Naive thymus-derived CD8-positive, alpha-beta T cell (primary cell): ENCODE results near the gene UEVLD. TPM values are rescaled to one million over a fixed set of nuclear protein-coding genes. Genes with fewer than 3 reads are reported as not detected.

Source experiments
- ATAC-seq, 2 donors: fragments of 150-1000 bp; cut with Tn5 transposase in 1 of 2; sonication (Bioruptor Pico), chemical (Tn5 transposase) in 1 of 2; 1 replicate in 1 of 2; 2 replicates in 1 of 2; pipeline ENCODE4 v1.10.0; 2021; ENCODE audit warnings: mild to moderate bottlenecking in 2 of 2, moderate library complexity in 2 of 2
- POLR2A ChIA-PET: fragments of 350-600 bp; sonication (Branson Sonifier 250); formaldehyde crosslinking; loops from one replicate; lab custom pipeline; 2021; ENCODE audit warnings: antibody characterized with exemption; lab: Charles Lee
- DNase-seq, 10 donors: peaks; one replicate each; pipeline versions ENCODE4 v3.0.0 to v3.0.0-alpha.2; 2020 to 2022
- H3K27ac Mint-ChIP-seq, 10 donors: one replicate each; pipeline ENCODE4 v1.8.0; 2020 to 2022; ENCODE audit warnings: mild to moderate bottlenecking in 10 of 10, mixed read lengths in 10 of 10, moderate library complexity in 4 of 10, inconsistent platforms in 1 of 10
- H3K27me3 Mint-ChIP-seq, 5 donors: one replicate each; pipeline ENCODE4 v1.8.0; 2021 to 2022; ENCODE audit warnings: mixed read lengths in 5 of 5
- H3K36me3 Mint-ChIP-seq, 3 donors: one replicate each; pipeline ENCODE4 v1.8.0; 2020 to 2022; ENCODE audit warnings: mixed read lengths in 3 of 3, mild to moderate bottlenecking in 2 of 3, inconsistent platforms in 1 of 3
- H3K4me1 Mint-ChIP-seq, 4 donors: one replicate each; pipeline ENCODE4 v1.8.0; 2021 to 2022; ENCODE audit warnings: mixed read lengths in 4 of 4
- H3K4me3 Mint-ChIP-seq, 10 donors: one replicate each; pipeline ENCODE4 v1.8.0; 2020 to 2022; ENCODE audit warnings: mild to moderate bottlenecking in 10 of 10, mixed read lengths in 10 of 10, moderate library complexity in 6 of 10, inconsistent platforms in 1 of 10
- H3K9me3 Mint-ChIP-seq, 9 donors: one replicate each; pipeline ENCODE4 v1.8.0; 2020 to 2022; ENCODE audit warnings: mixed read lengths in 9 of 9, mild to moderate bottlenecking in 3 of 9, inconsistent platforms in 1 of 9, moderate library complexity in 1 of 9
- polyA plus RNA-seq, 3 donors: library from polyadenylated mRNA; unstranded; fragments of 300-500 nt; fragmentation: Illumina TruSeq; gene quantifications; one replicate each; pipeline ENCODE4 v1.2.3, GENCODE V29; 2021
- total RNA-seq, 8 experiments: library from RNA in 2 of 8; stranded (reverse) in 2 of 8; gene quantifications; one replicate each; pipeline ENCODE4 v1.2.3 and lab custom pipeline; 2021 to 2026

UEVLD gene
- total and polyA plus RNA-seq, 5 experiments from 2014 or later, result 5.5 to 10.5 (median 6.1) TPM

DNA sequence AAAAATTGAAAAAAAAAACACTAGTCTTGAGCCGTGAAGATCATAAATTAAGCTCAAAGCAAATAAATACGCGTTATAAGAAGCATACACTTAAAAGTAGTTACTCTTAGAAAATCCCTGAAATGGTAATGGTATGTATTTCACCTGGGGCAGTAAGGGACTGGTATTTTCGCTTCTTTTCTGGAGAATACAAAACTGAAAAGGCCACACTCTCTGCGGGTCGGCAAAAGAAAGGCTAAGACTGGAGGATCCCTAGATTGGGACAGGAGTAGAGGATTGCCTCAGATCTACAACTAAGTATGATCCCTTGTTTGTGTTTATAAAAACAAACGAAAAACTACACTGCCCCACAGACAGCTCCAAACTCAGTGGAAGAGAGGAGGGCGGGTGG lies 62.4 kb downstream of the UEVLD start:
- peaks cover 27 to 65% (median 55%) of the 10 kb centered on the region in 4 donors for H3K4me1 Mint-ChIP-seq
- POLR2A ChIA-PET, result interaction anchor here (0.6 to 2.7 kb wide), 17 partner anchors 8 to 513 kb away, joined by 3 to 35 read pairs (median 6); partner anchors contain the start of genes GTF2H1, HPS5, LDHA and SERGEF
- ATAC-seq (no peak), DNase-seq (no peak)
- H3K27me3 Mint-ChIP-seq, result peaks cover 0 to 3% (median 0%) of the 10 kb centered on the region in 5 donors
- peak overlapping the region; percentile 100 for H3K27ac Mint-ChIP-seq
- H3K4me3 Mint-ChIP-seq, result peak overlapping the region; percentile 98 to 100 (median 99)
- peaks cover 5 to 25% (median 6%) of the 10 kb centered on the region in 3 donors for H3K36me3 Mint-ChIP-seq
- H3K9me3 Mint-ChIP-seq, result peaks cover 0 to 3% (median 0%) of the 10 kb centered on the region in 9 donors

DNA sequence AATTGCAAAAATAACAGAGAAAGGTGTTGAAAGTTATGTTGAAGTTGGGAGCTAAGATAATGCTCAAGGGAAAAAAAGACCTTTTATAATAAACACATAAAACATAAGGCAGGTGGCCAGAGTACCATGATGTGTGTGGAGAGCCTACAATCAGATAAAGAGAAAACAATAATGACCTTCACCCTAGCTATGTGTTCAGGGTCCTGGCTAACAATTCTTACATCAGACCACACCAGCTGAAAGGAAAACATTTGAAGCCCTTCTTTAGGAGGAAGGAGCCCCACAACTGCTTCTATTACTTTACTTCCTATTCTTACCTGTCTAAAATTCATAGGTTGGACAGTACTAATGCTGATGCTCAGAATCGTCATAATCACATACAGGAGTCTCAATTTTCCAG lies 64.3 kb downstream of the UEVLD start:
- DNase-seq (no peak), ATAC-seq (no peak)
- POLR2A ChIA-PET, result interaction anchor here (1.1 kb wide), 1 partner anchor 129 kb away, joined by 3 read pairs; no protein-coding TSS in a partner anchor
- peak overlapping the region in 7 of 10 donors; percentile 9 to 65 (median 43) for H3K27ac Mint-ChIP-seq
- H3K4me3 Mint-ChIP-seq, result peak overlapping the region in 8 of 10 donors; percentile 11 to 57 (median 26)
- peaks cover 5 to 39% (median 6%) of the 10 kb centered on the region in 3 donors for H3K36me3 Mint-ChIP-seq
- peaks cover 0 to 3% (median 0%) of the 10 kb centered on the region in 9 donors for H3K9me3 Mint-ChIP-seq
- peaks cover 32 to 74% (median 62%) of the 10 kb centered on the region in 4 donors for H3K4me1 Mint-ChIP-seq
- peaks cover 0 to 3% (median 0%) of the 10 kb centered on the region in 5 donors for H3K27me3 Mint-ChIP-seq

DNA sequence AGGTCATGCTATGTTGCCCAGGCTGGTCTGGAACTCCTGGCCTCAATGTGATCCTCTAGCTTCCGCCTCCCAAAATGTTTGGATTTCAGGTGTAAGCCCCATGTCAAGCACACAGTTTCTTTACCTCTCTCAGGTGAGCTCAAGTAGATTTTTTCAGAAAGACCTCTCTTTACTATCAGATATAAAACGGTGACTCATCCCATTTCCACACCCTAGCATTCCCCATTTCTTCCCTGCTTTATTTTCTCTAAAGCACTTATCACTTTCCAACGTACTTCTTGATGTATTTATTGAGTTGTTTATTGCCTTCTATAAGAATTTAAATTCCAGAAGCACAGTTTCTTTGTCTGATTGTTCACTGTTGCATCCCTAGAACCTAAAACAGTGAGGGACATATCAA lies 65.5 kb downstream of the UEVLD start:
- Mint-ChIP-seq H3K4me1 (peaks cover 31 to 72% (median 60%) of the 10 kb centered on the region in 4 donors), H3K36me3 (peaks cover 5 to 50% (median 6%) of the 10 kb centered on the region in 3 donors), H3K9me3 (peaks cover 0 to 3% (median 0%) of the 10 kb centered on the region in 9 donors), H3K4me3 (peak overlapping the region in 2 of 10 donors; percentile 9 to 16), H3K27me3 (peaks cover 0 to 3% (median 0%) of the 10 kb centered on the region in 5 donors), H3K27ac (peak overlapping the region in 5 of 10 donors; percentile 15 to 59 (median 35))
- POLR2A ChIA-PET, result interaction anchor here (0.6 kb wide), 1 partner anchor 22 kb away, joined by 3 read pairs; no protein-coding TSS in a partner anchor
- ATAC-seq (no peak), DNase-seq (no peak)

DNA sequence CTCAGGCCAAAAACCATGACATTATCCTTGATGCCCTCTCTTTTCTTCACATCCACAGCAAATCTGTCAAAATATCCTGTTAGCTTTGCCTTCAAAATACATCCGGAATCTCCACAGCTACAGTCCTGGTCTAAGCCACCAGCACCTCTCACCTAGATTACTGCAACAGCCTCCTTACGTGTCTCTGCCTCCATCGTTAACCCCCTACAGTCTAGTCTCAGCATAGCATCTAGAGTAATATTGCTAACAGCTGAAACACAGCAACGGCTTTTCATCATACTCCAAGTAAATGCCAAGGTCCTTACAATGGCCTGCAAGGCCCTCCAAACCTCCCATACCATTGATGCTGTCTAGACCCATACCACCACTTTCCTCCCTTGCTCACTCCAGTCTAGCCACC lies 66.1 kb downstream of the UEVLD start:
- Mint-ChIP-seq H3K27me3 (peaks cover 0 to 3% (median 0%) of the 10 kb centered on the region in 5 donors), H3K27ac (peak overlapping the region in 8 of 10 donors; percentile 4 to 50 (median 18)), H3K36me3 (peaks cover 5 to 54% (median 8%) of the 10 kb centered on the region in 3 donors), H3K9me3 (peaks cover 0 to 3% (median 0%) of the 10 kb centered on the region in 9 donors), H3K4me1 (peaks cover 28 to 65% (median 54%) of the 10 kb centered on the region in 4 donors), H3K4me3 (peak overlapping the region in 1 of 10 donors; percentile 23)
- DNase-seq, result peak in 1 of 10 donors; percentile 2
- POLR2A ChIA-PET, result no interaction called here
- no peak for ATAC-seq

DNA sequence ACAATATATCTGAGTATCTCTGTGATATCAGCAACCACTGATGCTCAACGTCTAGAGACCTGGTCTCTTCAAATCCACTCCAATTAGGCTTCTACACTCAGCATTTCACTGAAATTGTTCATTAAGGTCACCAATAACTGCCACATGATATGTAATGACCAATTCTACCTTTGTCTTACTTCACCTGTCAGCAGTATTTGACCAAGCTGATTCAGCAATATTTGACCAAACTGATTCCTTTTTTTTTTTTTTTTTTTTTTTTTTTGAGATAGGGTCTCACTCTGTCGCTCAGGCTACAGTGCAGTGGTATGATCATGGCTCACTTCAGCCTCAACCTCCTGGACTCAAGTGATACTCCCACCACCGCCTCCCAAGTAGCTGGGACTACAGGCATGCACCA lies 67.4 kb downstream of the UEVLD start:
- no peak for ATAC-seq
- POLR2A ChIA-PET, result interaction anchor here (0.6 to 0.9 kb wide), 4 partner anchors 22 to 245 kb away, joined by 3 to 6 read pairs (median 4); no protein-coding TSS in a partner anchor
- DNase-seq, result no peak
- Mint-ChIP-seq H3K27me3 (no peaks in the 10 kb centered on the region), H3K4me3 (no peak overlapping the region), H3K9me3 (no peaks in the 10 kb centered on the region), H3K27ac (no peak overlapping the region), H3K4me1 (peaks cover 22 to 54% (median 43%) of the 10 kb centered on the region in 4 donors), H3K36me3 (peaks cover 5 to 60% (median 5%) of the 10 kb centered on the region in 3 donors)

DNA sequence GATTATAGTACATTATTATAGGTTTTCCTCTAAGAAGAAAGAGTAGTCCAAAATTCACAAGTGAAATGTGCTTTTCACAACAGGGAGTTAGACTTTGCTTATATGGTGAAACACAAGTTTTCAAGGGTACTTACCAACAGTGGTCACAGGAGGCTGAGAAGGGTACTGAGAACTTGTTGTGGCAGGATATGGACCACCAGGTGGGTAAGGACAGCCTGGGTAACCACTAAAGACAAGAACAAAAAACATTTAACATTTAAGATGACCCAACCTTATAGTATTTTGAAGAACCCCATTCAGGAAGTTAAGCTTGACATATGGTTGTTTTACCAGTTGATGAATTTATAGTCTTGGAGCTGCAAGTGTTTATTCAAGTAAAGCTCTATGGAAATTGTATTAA lies 86.2 kb downstream of the UEVLD start:
- ATAC-seq, result no peak
- peaks cover 18 to 93% (median 45%) of the 10 kb centered on the region in 3 donors for H3K36me3 Mint-ChIP-seq
- POLR2A ChIA-PET, result no interaction called here
- no peaks in the 10 kb centered on the region for H3K9me3 Mint-ChIP-seq
- DNase-seq, result no peak
- H3K4me3 Mint-ChIP-seq, result no peak overlapping the region
- peaks cover 0 to 12% (median 6%) of the 10 kb centered on the region in 4 donors for H3K4me1 Mint-ChIP-seq
- H3K27ac Mint-ChIP-seq, result peak overlapping the region in 3 of 10 donors; percentile 12 to 79 (median 43)
- H3K27me3 Mint-ChIP-seq, result no peaks in the 10 kb centered on the region

DNA sequence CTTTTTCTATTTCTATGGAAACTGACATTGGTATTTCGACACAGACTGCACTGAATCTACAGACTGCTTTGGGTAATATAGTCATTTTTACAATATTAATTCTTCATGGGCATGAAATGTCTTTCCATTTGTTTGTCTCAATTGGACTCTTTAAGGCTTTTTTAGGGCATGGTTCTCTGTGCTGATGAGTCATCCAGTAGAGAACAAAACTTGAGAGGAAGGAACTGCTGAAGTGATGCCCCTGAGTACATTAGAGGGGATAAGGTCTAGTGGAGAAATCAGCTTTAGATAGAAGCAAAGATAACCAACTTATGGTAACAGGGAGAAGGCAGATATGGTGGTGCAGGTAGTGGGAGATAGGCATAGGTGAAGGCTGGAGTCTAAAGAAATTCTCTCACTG lies 86.9 kb downstream of the UEVLD start:
- peak overlapping the region in 1 of 10 donors; percentile 14 for H3K27ac Mint-ChIP-seq
- POLR2A ChIA-PET, result no interaction called here
- no peak for ATAC-seq
- peaks cover 0 to 12% (median 6%) of the 10 kb centered on the region in 4 donors for H3K4me1 Mint-ChIP-seq
- H3K36me3 Mint-ChIP-seq, result peaks cover 18 to 93% (median 45%) of the 10 kb centered on the region in 3 donors
- H3K9me3 Mint-ChIP-seq, result no peaks in the 10 kb centered on the region
- H3K27me3 Mint-ChIP-seq, result no peaks in the 10 kb centered on the region
- DNase-seq, result no peak
- no peak overlapping the region for H3K4me3 Mint-ChIP-seq

DNA sequence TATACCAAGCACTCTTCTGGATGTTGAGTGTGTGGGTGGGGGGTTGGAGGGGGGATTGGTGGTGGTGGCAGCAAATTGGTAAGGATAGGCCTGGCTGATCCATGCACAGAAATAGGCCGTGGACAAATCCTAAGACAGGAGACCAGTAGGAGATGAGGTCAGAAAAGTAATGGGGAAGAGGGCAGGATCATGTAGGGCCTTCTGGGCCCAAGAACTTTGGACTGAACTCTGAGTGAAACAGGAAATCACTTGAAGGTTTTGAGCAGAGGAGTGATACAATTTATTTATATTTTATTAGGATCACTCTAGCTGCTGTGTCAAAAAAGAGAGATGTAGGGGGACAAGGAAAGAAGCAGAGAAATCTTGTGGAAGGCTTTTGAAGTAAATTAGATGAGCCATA lies 90.5 kb downstream of the UEVLD start:
- Mint-ChIP-seq H3K27ac (peak overlapping the region in 5 of 10 donors; percentile 7 to 77 (median 34)), H3K36me3 (peaks cover 18 to 94% (median 40%) of the 10 kb centered on the region in 3 donors)
- POLR2A ChIA-PET, result no interaction called here

DNA sequence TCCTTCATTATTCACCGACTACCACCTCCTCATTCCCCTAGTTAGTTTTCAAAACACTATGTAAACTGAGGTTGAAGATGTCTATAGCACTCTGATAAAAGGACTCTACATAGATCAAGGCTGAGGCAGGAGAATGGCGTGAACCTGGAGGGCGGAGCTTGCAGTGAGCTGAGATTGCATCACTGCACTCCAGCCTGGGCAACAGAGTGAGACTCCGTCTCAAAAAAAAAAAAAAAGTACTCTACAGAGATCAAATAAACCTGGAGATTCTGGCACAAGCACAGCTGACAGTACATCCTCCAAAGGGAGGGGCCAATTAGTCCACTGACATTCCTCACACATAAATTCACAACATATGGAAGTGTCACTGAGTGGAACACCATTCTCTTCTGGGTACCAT lies 92.8 kb downstream of the UEVLD start:
- DNase-seq (no peak), ATAC-seq (no peak)
- H3K4me1 Mint-ChIP-seq, result peaks cover 6 to 12% (median 10%) of the 10 kb centered on the region in 4 donors
- no peaks in the 10 kb centered on the region for H3K27me3 Mint-ChIP-seq
- peaks cover 14 to 88% (median 22%) of the 10 kb centered on the region in 3 donors for H3K36me3 Mint-ChIP-seq
- H3K9me3 Mint-ChIP-seq, result no peaks in the 10 kb centered on the region
- POLR2A ChIA-PET, result no interaction called here
- H3K27ac Mint-ChIP-seq, result peak overlapping the region in 4 of 10 donors; percentile 35 to 79 (median 52)
- no peak overlapping the region for H3K4me3 Mint-ChIP-seq

More for the DNA sequence above, 90.5 kb downstream of the UEVLD start:
- ATAC-seq (no peak), DNase-seq (no peak)
- H3K4me3 Mint-ChIP-seq, result no peak overlapping the region
- H3K4me1 Mint-ChIP-seq, result peaks cover 6 to 15% (median 9%) of the 10 kb centered on the region in 4 donors
- no peaks in the 10 kb centered on the region for H3K27me3 Mint-ChIP-seq
- no peaks in the 10 kb centered on the region for H3K9me3 Mint-ChIP-seq

DNA sequence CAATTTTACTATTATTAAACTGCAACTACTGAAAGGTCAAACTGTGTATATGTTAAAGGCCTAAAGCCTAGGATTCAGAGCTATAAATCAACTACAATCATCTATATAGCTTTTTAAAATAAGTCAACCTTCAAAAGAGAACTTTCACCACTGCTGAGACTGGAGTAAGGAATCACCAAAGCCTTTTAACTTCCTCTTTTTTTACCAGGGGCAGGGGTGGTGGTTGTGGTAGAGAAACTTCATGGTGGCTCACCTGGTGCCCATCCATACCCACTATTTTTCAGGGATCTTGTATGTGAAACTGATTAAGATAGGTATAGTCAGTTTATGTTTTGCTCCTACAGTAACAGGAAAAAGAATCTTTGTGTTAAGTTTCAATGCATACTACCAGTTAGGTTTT lies 93.3 kb downstream of the UEVLD start:
- Mint-ChIP-seq H3K27ac (peak overlapping the region in 4 of 10 donors; percentile 35 to 79 (median 52)), H3K27me3 (no peaks in the 10 kb centered on the region)
- POLR2A ChIA-PET, result no interaction called here

DNA sequence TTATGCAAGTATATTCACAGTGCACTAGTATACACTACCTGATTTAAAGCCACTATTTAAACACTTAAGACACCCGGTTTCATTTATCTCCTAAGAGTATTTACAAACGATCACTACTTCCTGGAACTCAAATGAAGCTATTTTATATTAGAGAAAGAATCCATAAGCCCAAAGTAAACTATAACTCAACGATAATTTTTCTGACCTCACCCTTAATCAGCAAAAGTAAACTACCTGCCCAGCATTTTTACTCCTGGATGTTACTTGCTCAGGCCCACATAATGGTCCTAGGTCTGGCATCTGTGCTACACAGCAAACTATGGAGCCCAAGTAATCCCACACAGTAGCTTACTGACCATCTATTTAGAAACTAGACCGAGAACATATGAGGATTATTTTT lies 95.2 kb downstream of the UEVLD start:
- peaks cover 1 to 88% (median 25%) of the 10 kb centered on the region in 3 donors for H3K36me3 Mint-ChIP-seq
- POLR2A ChIA-PET, result interaction anchor here (0.8 kb wide), 1 partner anchor 11 kb away, joined by 3 read pairs; no protein-coding TSS in a partner anchor
- H3K9me3 Mint-ChIP-seq, result no peaks in the 10 kb centered on the region
- H3K4me1 Mint-ChIP-seq, result peaks cover 5 to 12% (median 9%) of the 10 kb centered on the region in 4 donors
- ATAC-seq (no peak), DNase-seq (no peak)
- peak overlapping the region in 6 of 10 donors; percentile 5 to 83 (median 22) for H3K27ac Mint-ChIP-seq
- H3K27me3 Mint-ChIP-seq, result no peaks in the 10 kb centered on the region
- H3K4me3 Mint-ChIP-seq, result no peak overlapping the region

More for the DNA sequence above, 93.3 kb downstream of the UEVLD start:
- Mint-ChIP-seq H3K4me1 (peaks cover 6 to 13% (median 11%) of the 10 kb centered on the region in 4 donors), H3K9me3 (no peaks in the 10 kb centered on the region), H3K4me3 (no peak overlapping the region), H3K36me3 (peaks cover 14 to 88% (median 22%) of the 10 kb centered on the region in 3 donors)
- DNase-seq, result no peak
- no peak for ATAC-seq

DNA sequence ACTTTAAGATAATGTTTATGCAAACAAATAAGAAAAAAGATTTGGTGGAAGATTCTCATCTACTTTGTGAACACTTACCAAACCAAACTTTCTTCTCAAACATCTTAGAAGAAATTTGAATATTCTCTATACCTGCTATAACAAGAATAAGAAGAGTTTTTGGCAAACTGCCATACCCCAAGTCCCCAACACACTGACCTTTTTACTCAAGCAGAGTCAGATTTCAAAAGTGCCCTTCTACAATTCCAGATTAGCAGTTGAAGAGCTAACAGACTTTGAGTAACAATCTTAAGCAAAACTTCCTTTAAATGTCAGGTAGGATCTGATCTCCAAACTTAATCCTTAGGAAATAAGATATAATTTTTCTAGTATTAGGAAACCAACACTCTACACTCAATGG lies 95.6 kb downstream of the UEVLD start:
- POLR2A ChIA-PET, result interaction anchor here (0.8 kb wide), 1 partner anchor 12 kb away, joined by 3 read pairs; no protein-coding TSS in a partner anchor
- Mint-ChIP-seq H3K27ac (peak overlapping the region in 6 of 10 donors; percentile 19 to 57 (median 26)), H3K4me3 (no peak overlapping the region), H3K4me1 (peaks cover 5 to 11% (median 9%) of the 10 kb centered on the region in 4 donors), H3K36me3 (peaks cover 0 to 88% (median 29%) of the 10 kb centered on the region in 3 donors), H3K9me3 (no peaks in the 10 kb centered on the region), H3K27me3 (no peaks in the 10 kb centered on the region)
- ATAC-seq (no peak), DNase-seq (no peak)

DNA sequence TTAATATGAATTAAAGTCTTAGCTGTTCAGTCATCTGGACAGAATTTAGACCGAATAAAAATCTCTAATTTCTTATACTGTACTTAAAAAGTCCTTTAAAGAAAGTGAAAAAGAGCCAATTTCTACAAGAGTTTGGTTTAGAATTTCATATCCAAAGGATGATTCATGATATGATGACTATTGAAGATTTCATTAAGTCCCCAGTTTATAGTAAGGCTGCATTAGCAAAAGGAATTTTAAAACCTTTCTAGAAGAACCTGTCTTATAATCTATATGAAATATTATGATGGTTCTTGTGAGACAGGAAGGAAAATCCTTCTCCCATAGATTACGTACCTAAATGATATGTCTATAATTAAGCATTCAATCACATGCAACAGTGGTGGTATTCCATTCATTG lies 96.6 kb downstream of the UEVLD start:
- Mint-ChIP-seq H3K36me3 (peaks cover 0 to 86% (median 37%) of the 10 kb centered on the region in 3 donors), H3K27me3 (no peaks in the 10 kb centered on the region), H3K27ac (peak overlapping the region in 1 of 10 donors; percentile 29), H3K4me1 (peaks cover 5 to 11% (median 9%) of the 10 kb centered on the region in 4 donors), H3K4me3 (no peak overlapping the region), H3K9me3 (no peaks in the 10 kb centered on the region)
- no peak for DNase-seq
- no peak for ATAC-seq
- POLR2A ChIA-PET, result no interaction called here
